Measurements from ENCODE around the gene TRIM8.
A peak's percentile ranks its signal among the peaks of the same experiment; 100 is the strongest.

TRIM8 gene

DNA sequence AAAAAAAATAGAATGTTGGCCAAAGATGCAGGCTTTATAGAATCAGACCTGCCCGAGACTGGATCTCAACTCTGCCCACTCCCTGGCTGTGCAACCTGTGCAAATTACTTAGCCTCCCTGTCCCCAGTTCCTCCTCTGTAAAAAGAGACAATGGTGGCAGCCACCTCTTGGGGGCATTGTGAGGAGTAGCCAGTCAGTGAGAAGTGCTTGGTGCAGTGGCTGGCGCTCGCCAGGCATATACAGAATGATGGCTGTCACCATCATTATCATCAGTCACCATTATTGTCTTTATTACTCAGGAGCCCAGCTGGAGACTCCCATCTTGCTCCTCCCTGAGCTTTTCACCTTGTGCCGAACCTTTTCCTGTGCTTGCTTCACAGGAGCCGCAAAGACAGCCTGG is 29.4 kb upstream of the TRIM8 start:
- no peak for TF ChIP-seq TEAD4 (IDR thresholded peaks at IDR 0.05)
- TF ChIP-seq ZBTB7A (IDR thresholded peaks at IDR 0.05; ENCODE audit: low read depth), result no peak
- TF ChIP-seq, protein P1, sequence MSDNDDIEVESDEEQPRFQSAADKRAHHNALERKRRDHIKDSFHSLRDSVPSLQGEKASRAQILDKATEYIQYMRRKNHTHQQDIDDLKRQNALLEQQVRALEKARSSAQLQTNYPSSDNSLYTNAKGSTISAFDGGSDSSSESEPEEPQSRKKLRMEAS (IDR thresholded peaks at IDR 0.05), result no peak
- no peak for TF ChIP-seq YY1 (IDR thresholded peaks at IDR 0.05; ENCODE audit: low read depth)
- no peak for TF ChIP-seq RAD21 (IDR thresholded peaks at IDR 0.05; ENCODE audit: low read depth)
- TF ChIP-seq TAF1 (IDR thresholded peaks at IDR 0.05; ENCODE audit: low read depth), result no peak
- TF ChIP-seq, protein P2, sequence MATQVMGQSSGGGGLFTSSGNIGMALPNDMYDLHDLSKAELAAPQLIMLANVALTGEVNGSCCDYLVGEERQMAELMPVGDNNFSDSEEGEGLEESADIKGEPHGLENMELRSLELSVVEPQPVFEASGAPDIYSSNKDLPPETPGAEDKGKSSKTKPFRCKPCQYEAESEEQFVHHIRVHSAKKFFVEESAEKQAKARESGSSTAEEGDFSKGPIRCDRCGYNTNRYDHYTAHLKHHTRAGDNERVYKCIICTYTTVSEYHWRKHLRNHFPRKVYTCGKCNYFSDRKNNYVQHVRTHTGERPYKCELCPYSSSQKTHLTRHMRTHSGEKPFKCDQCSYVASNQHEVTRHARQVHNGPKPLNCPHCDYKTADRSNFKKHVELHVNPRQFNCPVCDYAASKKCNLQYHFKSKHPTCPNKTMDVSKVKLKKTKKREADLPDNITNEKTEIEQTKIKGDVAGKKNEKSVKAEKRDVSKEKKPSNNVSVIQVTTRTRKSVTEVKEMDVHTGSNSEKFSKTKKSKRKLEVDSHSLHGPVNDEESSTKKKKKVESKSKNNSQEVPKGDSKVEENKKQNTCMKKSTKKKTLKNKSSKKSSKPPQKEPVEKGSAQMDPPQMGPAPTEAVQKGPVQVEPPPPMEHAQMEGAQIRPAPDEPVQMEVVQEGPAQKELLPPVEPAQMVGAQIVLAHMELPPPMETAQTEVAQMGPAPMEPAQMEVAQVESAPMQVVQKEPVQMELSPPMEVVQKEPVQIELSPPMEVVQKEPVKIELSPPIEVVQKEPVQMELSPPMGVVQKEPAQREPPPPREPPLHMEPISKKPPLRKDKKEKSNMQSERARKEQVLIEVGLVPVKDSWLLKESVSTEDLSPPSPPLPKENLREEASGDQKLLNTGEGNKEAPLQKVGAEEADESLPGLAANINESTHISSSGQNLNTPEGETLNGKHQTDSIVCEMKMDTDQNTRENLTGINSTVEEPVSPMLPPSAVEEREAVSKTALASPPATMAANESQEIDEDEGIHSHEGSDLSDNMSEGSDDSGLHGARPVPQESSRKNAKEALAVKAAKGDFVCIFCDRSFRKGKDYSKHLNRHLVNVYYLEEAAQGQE (IDR thresholded peaks at IDR 0.05; ENCODE audit: low read depth), result no peak
- TF ChIP-seq CEBPB (IDR thresholded peaks at IDR 0.05), result no peak
- no peak for TF ChIP-seq FOXM1 (IDR thresholded peaks at IDR 0.05; ENCODE audit: borderline replicate concordance, low read depth)
- TF ChIP-seq CREB1 (IDR thresholded peaks at IDR 0.05; ENCODE audit: low read depth), result no peak
- TF ChIP-seq EGR1 (IDR thresholded peaks at IDR 0.05), result no peak
- no peak for TF ChIP-seq TCF12 (IDR thresholded peaks at IDR 0.05; ENCODE audit: low read depth)
- TF ChIP-seq NFIC (IDR thresholded peaks at IDR 0.05), result no peak

DNA sequence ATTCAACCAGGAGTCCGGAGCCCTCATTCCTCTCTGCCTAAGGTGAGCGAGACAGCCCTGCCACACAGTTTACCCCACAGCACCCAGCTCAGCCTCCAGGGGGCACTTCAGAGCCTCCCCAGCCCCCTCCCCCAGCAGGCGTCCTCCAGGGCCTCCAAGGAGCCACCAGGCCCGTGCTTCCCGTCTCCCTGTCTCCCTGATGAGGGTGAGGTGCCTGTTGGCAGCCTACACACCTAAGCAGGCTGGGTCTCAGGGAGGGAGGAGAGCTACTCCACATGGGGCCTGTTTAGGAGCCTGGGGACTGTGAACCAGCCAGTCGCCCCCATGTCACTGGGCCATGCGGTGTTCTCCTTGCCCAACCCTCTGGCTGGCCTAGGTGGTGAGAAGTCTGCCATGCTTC is 28.9 kb upstream of the TRIM8 start:
- no peak for TF ChIP-seq TAF1 (IDR thresholded peaks at IDR 0.05; ENCODE audit: low read depth)
- TF ChIP-seq RAD21 (IDR thresholded peaks at IDR 0.05; ENCODE audit: low read depth), result peak; percentile 45; the same call in 1 of the 2 replicates

GRCh38 chr10:102616066-102616770 is 28.1 kb upstream of the TRIM8 start:
- TF ChIP-seq CEBPB (IDR thresholded peaks at IDR 0.05), result no peak

DNA sequence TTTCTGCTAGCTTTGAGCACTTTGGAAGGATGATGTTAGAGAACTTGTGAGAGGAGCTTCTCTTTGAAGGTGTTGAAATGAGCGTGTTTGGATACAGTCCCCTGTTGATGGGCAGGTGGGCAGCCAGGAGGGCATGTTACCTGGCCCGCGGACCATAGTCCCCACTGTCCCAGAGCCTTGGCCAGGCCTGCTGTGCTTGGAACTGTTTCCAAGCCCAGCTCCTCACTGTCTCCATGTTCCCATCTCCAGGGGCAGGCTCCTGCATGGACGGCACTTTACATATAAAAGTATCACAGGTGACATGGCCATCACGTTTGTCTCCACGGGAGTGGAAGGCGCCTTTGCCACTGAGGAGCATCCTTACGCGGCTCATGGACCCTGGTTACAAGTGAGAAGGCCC is 27.2 kb upstream of the TRIM8 start:
- TF ChIP-seq NFIC (IDR thresholded peaks at IDR 0.05) (no peak), FOXM1 (IDR thresholded peaks at IDR 0.05; ENCODE audit: borderline replicate concordance, low read depth) (no peak)

DNA sequence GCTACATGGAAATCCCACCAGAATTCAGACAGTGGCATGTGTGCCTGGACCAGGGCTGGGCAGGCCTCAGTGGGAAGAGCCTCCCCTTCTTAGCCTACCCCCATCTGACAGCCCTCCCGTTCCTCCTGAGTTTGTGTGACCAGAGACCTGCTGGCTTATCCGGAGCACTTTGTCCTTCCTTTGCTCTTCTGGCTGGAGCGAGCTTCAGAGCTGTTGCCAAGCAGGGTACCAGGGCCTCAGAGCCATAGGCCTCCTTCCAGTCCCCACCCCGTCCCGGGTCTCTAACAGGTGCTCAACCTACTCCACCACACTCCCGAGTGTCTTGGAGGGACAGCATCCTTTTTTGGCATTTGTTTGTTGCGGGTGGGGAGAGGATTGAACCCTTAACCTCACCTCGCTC is 26.5 kb upstream of the TRIM8 start:
- TF ChIP-seq, protein P2 (IDR thresholded peaks at IDR 0.05; ENCODE audit: low read depth), result no peak

DNA sequence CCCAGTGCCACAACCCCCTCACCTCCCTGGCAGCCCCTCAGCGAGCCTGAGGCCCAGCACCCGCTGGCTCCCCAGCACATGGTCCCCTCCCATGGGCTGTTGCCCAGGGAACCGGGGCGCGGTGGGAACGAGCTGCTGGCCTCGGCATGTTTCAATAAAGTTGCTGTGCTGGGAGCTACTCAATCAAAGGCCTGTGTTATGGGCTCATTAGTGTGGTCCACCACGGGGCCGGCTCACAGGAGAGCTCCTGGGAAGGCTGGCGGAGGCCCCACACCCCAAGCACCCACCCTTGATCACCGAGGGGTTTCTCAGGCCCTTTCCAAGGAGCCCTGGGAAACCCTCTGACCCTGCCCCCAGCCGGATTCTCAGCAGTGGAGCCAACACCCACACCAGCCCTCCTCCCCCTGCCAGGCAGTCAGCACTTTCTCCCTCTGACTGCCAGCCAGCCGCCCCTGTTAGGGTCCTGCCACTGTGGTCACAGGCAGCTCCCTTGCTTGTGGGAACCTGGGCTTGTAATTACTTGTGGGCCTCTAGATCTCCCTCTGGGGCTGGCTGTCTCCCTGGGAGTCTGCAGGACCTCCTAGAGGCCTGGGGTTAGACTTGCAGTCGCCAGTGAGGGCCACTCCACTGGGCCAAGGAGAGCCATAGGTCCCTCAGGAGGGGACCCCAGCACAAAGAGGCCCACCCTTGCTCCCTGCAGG is 24.8 kb upstream of the TRIM8 start:
- TF ChIP-seq TEAD4 (IDR thresholded peaks at IDR 0.05), result no peak
- no peak for TF ChIP-seq FOXM1 (IDR thresholded peaks at IDR 0.05; ENCODE audit: borderline replicate concordance, low read depth)
- TF ChIP-seq, protein P2 (IDR thresholded peaks at IDR 0.05; ENCODE audit: low read depth), result no peak
- TF ChIP-seq, protein P1 (IDR thresholded peaks at IDR 0.05), result no peak
- no peak for TF ChIP-seq USF1 (IDR thresholded peaks at IDR 0.05)
- TF ChIP-seq ZBTB7A (IDR thresholded peaks at IDR 0.05; ENCODE audit: low read depth), result no peak
- TF ChIP-seq RAD21 (IDR thresholded peaks at IDR 0.05; ENCODE audit: low read depth), result no peak
- no peak for TF ChIP-seq YY1 (IDR thresholded peaks at IDR 0.05; ENCODE audit: low read depth)
- TF ChIP-seq CEBPB (IDR thresholded peaks at IDR 0.05), result no peak
- no peak for TF ChIP-seq CREB1 (IDR thresholded peaks at IDR 0.05; ENCODE audit: low read depth)
- TF ChIP-seq TAF1 (IDR thresholded peaks at IDR 0.05; ENCODE audit: low read depth), result no peak
- no peak for TF ChIP-seq EGR1 (IDR thresholded peaks at IDR 0.05)
- TF ChIP-seq TCF12 (IDR thresholded peaks at IDR 0.05; ENCODE audit: low read depth), result no peak
- no peak for TF ChIP-seq NFIC (IDR thresholded peaks at IDR 0.05)
- no peak for TF ChIP-seq EP300 (IDR thresholded peaks at IDR 0.05; ENCODE audit: borderline replicate concordance)
